HepG2 (cell line): ENCODE data around the gene CIAO2B.

Experiments used
- BHLHE40 ChIP-seq: IDR thresholded peaks from 2 replicates; pipeline ENCODE4 v1.6.1; 2011; ENCODE audit warnings: low read length, improper control_type of control experiment
- BRCA1 ChIP-seq: sonication (generic); formaldehyde crosslinking; IDR thresholded peaks from 2 replicates; pipeline ENCODE4 v1.4.0; 2020; ENCODE audit warnings: missing genetic modification reagents
- EP300 ChIP-seq, 3 experiments: sonication (generic) in 1 of 3; formaldehyde crosslinking in 1 of 3; IDR thresholded peaks; 2 replicates each; pipeline versions ENCODE4 v1.5.1 to v1.6.1; 2011 to 2020; ENCODE audit warnings: low read depth in 2 of 3, low read length in 2 of 3, borderline replicate concordance in 1 of 3, improper control_type of control experiment in 1 of 3, mild to moderate bottlenecking in 1 of 3, missing genetic modification reagents in 1 of 3, moderate library complexity in 1 of 3
- ERF ChIP-seq: IDR thresholded peaks from 2 replicates; pipeline ENCODE4 v1.6.1; 2018; ENCODE audit warnings: missing biosample characterization, missing genetic modification reagents
- SMARCE1 ChIP-seq: fragments of 450-650 bp; IDR thresholded peaks from 2 replicates; pipeline ENCODE4 v1.6.1; 2017; ENCODE audit warnings: borderline replicate concordance
- TF ChIP-seq, protein P1 (sequence below): sonication (generic); formaldehyde crosslinking; conservative IDR thresholded peaks from 2 replicates; pipeline ENCODE4 v1.4.0; 2020; ENCODE audit warnings: missing genetic modification reagents
- TF ChIP-seq, protein P2 (sequence below): sonication (generic); formaldehyde crosslinking; IDR thresholded peaks from 2 replicates; pipeline ENCODE4 v1.5.0; 2020; ENCODE audit warnings: mild to moderate bottlenecking, missing genetic modification reagents, moderate library complexity

DNA sequence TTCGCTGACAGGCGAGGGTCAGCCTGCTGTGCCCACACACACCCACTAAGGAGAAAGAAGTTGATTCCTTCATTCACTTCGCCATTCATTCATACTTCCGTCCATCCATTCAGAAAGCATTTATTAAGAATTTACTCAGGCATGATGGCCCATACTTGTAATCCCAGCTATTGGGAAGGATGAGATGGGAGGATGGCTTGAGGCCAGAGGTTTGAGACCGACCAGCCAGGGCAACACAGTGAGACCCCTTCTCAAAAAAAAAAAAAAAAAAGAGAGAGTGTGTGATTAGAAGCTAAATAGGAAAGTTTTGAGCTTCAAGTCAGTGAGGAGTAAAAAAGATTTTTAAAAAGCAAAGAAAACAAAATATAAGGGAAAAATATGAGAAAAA lies 9.8 kb upstream of the CIAO2B start:
- no peak for TF ChIP-seq EP300 (IDR thresholded peaks at IDR 0.05; ENCODE audit: low read depth in 2 of 2, low read length in 2 of 2)
- TF ChIP-seq EP300 (CRISPR knock-in tag; IDR thresholded peaks at IDR 0.05; ENCODE audit: borderline replicate concordance): no peak
- TF ChIP-seq SMARCE1: no peak
- no peak for TF ChIP-seq BRCA1
- TF ChIP-seq ERF (CRISPR knock-in tag): no peak
- TF ChIP-seq, protein P1, sequence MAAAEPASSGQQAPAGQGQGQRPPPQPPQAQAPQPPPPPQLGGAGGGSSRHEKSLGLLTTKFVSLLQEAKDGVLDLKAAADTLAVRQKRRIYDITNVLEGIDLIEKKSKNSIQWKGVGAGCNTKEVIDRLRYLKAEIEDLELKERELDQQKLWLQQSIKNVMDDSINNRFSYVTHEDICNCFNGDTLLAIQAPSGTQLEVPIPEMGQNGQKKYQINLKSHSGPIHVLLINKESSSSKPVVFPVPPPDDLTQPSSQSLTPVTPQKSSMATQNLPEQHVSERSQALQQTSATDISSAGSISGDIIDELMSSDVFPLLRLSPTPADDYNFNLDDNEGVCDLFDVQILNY (CRISPR knock-in tag): no peak
- TF ChIP-seq, protein P2, sequence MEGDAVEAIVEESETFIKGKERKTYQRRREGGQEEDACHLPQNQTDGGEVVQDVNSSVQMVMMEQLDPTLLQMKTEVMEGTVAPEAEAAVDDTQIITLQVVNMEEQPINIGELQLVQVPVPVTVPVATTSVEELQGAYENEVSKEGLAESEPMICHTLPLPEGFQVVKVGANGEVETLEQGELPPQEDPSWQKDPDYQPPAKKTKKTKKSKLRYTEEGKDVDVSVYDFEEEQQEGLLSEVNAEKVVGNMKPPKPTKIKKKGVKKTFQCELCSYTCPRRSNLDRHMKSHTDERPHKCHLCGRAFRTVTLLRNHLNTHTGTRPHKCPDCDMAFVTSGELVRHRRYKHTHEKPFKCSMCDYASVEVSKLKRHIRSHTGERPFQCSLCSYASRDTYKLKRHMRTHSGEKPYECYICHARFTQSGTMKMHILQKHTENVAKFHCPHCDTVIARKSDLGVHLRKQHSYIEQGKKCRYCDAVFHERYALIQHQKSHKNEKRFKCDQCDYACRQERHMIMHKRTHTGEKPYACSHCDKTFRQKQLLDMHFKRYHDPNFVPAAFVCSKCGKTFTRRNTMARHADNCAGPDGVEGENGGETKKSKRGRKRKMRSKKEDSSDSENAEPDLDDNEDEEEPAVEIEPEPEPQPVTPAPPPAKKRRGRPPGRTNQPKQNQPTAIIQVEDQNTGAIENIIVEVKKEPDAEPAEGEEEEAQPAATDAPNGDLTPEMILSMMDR (CRISPR knock-in tag): no peak
- TF ChIP-seq BHLHE40: no peak
